HL-60/S4 treated with retinoic acid at 250 ng/mL for 4 days and 3 days (cell line): ENCODE measurements around the gene AFF1.
"Not testable (repeated sequence)": the region's sequence is repeated elsewhere in the genome, so short reads cannot be mapped to it uniquely, and the experiment has no call there.

ENCODE experiments used
- in situ Hi-C: fragments of 300-500 bp; cut with MboI; formaldehyde crosslinking; loops from 2 replicates; pipeline ENCODE4 v1.7.0; 2022; ENCODE audit warnings: low sequenced_read_pairs

Gene AFF1

DNA sequence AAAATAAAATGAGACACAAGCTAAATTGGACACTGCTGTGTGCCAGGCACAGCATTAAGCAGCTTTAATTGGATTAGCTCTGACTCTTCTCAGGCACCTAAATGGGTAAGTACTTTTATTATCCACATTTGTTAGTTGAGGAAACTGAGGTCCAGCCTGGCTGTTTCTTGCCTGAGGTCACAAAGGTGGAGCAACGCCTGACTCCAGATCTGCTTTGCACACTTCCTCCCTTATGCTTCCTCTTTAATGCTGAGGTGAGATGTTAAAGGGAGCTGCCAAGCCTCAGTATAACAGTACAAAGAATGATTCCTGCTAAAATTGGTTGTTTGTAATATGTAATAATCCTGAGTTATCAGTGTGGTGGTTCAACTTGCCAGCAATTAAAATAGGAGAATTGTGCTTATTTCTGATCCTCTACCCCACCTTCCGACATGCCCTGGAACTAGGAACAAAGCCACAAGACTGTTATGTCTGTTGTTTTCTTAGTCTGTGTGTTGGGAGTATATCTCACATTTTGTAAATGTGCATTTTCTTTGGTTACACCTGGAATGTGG, 74.4 kb downstream of the AFF1 start:
- in situ Hi-C loops = no loop called here

DNA sequence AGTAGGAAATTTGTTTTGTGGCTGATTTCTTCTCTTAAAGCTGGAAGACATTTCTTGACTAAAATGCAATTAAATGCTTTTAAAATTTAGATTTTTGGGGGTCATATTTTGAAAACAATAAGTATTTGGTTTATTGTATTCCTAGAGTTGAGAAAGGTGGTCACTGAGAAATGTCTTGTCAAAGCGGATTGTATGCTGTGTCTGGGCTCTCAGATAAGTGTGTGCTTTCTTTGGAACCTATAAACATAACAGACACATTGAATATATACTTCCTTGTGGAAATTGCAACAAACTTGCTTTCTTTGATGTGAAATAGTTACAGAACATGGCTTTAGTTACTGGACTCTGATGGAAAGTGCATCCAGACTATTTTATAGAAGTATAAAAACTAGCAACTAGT, 75.4 kb downstream of the AFF1 start:
- in situ Hi-C loops = no loop called here

DNA sequence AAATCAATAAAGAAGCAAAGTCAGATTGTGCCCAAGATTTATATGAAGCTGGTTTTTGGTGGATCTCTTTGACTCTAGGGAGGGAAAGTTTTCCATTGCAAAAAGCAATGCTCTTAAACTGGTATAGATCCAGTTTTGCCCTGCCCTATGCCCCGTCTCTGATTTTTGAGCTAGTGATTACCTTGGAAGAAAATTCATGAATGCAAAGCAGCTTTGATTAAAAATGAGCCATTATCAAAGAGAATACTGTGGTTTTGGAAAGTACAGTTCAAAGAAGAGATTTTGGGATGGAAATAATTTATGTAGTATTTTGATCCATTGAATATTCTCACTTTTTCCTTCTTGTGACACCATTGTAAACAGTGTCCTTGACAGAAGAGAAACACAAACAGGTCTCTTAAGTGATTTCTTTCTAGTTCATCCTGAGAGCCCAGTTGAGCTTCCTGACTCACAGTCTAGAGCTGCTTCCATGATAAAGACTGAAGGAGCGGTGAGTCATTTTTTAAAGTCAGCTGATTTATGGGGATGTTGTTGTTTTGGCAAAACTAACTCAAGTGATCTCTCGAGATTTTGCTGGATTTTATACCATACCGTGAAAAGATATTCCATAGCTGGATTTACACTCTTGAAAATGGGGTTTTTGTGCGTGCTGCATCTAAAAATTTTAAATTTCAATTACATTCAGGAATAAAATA, 76.7 kb downstream of the AFF1 start:
- in situ Hi-C loops = no loop called here

DNA sequence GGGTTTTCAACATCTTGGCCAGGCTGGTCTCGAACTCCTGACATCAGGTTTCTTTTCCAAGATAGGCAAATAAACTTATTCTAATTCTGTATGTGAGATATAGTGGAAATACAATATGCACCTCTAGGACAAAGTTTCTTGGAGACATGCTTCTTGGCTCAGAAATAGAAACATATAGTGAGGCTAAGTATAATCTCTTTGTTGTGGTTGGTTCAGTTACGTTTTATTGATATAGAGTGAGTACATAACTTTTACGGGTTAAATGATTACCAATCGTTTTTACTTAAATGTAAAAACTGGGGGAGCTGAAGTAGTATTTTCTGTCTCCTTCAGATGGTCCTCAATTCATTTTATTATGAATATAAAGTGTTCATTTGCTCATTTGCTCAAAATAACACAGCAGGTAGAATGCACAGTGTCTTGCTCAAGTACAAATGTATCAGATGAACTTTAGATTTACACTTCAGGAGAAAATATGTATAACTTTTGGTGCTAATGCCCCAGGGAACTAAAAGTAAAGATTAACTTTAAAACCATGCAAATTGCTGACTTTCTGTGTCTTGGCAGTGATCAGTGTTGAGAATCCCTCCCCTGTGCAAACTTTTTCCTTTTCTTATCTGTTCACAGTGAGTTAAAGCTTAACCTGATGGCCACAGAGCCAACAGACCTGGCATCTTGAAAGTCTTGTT, 77.6 kb downstream of the AFF1 start:
- in situ Hi-C loops = no loop called here

DNA sequence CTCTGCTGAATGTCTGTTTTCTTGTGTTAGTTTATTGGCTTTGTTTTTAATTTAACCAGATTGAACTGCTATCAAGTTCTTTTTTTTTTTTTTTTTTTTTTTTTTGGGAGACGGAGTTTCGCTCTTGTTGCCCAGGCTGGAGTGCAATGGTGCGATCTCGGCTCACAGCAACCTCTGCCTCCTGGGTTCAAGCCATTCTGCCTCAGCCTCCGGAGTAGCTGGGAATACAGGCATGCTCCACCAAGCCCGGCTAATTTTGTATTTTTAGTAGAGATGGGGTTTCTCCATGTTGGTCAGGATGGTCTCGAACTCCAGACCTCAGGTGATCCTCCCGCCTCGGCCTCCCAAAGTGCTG, 78.1 kb downstream of the AFF1 start:
- in situ Hi-C loops = not testable (repeated sequence)

DNA sequence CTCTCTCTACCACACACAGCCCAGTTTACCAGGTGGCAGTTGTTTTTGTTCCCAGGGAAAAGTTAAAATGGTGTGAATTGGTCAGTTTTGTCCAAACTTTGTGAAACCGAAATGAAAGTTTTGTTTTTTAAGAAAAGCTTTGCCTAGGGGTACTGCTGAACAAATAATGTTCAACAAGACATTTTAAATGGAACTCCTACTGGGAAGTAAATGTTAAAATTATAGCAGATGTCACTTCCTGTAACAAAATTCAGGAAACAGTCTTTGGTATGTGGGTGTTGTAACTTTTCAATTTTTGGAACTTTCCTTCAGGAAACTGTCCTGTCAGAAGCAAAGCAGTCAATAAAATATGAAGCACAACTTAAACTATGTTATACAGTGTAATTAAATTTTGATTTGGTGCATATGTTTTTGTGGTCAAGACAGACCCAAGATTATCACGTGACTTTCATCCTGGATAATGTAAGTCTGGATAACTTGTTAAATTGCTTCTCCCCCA, 79.5 kb downstream of the AFF1 start:
- in situ Hi-C loops = no loop called here

DNA sequence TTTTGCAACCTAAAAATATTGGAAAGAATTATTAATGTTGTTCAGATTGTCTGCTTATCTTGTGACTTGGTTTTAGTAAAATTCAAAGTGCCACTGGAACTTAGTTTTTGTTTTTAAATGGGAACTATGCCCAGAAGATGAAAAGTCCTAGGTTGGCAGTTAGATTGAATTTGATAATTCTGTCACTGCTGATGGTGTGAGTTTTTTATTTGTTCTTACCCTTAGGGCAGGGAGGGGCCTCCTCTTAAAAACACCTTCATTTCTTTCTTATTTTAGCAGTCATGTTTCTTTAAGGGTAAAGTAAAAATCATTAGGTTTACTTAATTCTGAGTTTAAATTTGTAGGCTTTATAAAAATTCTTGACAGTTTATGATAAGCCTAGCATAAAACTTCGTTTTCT, 80.6 kb downstream of the AFF1 start:
- in situ Hi-C loops = no loop called here

DNA sequence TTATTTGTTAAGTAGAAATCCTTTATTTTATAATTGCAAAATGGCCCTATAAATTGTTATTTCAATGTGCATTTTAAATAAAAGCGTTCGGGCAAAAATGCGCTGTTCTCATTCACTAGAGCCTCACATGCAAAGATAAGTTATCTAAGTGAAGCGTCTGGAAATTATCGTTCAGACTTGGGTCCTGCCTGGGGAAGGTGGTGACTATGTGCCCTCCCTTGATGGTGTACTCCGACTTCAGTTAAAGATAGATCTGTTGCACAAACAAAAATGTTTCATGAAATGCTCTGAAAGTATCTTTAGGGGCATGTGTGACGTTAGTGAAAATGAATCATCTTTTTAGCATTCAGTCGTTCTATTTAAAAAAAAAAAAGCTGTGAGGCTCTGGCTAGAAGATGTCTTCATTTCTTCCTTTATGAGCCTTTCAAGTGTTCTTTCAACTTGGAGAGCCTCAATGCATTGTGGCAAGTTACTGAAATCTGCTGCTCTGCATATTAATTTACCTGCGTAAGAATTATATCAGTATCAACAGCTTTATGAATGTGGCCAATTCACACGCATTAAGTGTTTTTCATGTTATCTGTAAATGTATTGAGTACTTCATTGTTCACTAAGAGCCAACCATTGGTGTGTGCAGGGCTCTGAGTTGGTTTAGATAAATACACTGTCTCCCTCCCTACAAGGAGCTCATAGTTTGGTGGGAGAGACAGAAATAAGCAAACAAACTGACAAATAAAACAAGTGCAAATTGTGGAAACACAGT, 83.0 kb downstream of the AFF1 start:
- in situ Hi-C loops = no loop called here

DNA sequence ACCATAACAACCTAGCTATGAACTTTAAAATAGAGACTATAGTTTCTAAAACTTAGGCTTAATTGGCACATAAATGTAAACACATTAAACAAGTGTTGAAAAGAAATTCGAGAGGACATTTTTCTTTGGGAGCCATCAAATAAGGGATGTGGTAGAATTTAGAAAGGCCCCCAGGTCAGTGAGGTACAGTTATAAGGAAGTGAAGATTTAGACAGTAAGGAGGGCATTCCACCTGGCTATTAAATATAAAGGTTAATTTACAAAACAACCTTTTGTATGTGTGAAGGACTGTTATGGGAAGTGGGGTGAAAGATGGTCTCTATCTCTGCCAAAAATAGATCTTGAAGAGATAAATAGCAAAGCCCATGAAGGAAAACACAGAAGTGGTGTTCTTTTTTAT, 83.9 kb downstream of the AFF1 start:
- in situ Hi-C loops = no loop called here

DNA sequence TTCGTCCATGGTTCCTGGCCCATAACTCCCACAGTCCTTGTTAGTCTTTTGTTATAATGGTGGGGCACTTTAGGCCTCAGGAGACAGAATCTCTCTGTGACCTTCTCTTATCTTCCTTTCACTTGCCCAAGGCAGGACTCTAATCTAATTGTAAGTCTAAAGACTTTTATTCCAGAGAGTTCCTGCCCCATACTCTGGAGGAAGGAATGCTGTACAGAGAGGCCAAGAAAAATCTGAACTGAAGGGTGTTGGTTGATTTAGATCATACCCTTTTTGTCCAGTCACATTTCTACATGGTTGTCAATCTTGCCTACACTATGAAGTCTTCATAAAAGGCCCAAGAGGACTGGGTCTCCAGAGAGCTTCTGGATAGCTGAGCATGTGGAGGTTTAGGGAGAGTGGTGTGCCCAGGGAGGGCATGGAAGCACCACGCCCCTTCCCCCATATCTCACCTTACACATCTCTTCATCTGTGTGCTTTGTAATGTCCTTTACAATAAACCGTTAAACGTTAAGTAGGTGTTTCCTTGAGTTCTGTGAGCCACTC, 84.5 kb downstream of the AFF1 start:
- in situ Hi-C loops = no loop called here

DNA sequence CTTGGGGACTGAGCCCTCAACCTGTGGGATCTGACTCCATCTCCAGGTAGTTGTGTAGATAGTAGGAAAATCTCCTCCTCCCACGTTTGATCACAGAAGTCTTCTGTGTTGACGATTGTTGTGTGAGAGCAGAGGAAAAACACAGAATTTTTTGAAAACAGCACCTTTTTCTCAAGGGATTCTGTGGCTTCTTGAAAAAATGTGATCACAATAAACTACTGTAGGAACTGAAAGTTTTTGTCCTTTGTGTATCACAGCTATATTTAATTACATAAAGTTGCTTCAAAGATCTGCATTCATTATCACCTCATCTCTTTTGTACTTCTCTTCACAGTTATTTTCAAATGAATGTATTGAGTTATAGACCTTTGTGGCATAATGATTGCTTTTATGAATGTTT, 85.1 kb downstream of the AFF1 start:
- in situ Hi-C loops = no loop called here

DNA sequence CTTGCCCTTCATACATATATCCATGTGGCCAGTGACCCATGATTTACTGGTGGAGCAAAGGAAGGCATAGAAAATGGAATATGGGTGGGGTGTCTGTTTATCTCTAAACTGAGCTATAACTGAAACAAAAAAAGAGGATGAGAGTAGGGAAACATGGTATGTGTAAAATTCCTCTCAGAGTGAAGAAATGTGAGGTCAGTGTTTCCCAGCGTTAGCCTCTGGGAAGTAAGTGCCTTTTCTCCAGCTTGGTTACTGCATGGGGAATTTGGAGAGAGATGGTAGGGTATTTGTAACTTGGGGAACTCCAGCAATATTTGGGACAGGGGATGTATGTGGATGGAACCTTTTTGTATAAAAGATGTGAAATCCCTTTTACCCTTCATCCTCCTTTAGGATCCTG, 89.4 kb downstream of the AFF1 start:
- in situ Hi-C loops = no loop called here

DNA sequence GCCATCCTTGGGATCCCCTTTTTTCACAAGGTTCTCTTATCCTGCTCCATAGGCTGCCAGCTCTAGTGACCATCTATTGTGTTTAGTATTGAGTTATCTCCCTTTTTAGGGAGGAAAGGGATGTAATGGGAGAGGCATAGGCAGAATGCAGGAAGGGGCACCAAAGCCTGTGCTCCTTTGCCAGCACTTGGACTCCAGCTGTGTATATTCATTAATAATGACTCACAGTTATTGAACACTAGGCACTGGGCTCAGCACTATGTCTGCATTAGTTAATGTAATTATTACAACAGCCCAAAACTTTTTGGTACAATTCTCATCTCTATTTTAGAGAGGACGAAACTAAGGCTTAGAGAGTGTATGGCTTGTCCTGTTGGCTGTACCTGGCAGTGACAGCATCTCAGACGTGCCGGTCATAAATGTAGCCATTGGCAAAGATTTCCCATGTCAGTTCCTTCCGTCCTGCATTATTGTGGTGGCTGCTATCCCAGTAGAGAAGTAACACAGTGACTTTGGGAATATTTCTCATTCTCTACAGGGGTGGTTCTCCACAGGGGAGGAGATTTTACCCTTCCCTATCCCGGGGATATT, 90.3 kb downstream of the AFF1 start:
- in situ Hi-C loops = no loop called here

DNA sequence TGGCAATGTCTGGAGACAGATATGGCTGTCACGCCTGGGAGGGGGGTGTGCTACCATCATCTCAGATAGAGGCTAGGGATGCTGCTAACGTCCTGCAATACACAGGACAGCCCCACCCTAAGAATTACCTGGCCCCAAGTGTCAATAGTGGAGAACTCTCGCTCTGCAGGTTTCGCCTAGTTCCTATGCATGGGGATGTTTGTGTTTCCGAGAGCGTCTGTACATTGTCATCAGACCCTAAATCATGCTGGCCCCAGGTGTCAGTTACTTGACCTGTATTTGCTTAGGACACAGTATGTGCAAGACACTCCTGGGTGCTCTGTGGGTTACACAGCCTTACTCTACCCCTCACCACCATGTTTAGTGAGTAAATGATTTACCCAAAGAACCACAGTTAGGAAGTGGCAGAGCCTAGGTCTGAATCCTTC, 90.8 kb downstream of the AFF1 start:
- in situ Hi-C loops = no loop called here

DNA sequence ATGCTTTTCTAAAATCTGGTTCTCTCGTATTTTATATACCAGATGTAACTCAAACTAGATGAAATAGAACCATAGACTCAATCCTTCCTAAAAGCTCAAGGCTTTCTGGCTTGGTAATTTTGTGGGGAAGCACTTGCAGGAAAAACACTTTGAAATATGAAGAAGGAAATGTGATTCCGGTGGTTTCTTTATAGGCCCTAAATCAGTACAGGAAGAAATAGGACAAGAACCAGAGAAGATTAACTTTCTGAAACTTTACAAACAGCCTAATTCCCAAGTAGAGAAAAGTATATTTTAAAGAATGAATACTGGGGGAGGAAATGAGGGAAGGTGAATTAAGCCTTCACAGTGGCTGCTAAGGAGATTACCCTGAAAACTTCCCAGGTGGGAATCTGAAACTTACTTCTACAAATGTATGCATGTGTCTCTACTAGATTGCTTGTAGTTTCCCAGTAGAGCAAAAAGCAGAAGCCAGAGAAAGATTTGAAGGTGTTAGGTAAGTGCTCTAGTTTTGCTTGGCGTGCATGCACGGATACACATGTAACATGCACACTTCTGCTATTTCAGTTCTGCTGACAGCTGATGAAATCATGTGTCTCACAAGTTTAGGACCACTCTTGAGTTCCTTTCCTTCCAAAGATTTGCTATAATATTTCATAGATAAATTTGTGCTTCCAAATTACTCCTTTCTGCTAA, 92.1 kb downstream of the AFF1 start:
- in situ Hi-C loops = no loop called here

DNA sequence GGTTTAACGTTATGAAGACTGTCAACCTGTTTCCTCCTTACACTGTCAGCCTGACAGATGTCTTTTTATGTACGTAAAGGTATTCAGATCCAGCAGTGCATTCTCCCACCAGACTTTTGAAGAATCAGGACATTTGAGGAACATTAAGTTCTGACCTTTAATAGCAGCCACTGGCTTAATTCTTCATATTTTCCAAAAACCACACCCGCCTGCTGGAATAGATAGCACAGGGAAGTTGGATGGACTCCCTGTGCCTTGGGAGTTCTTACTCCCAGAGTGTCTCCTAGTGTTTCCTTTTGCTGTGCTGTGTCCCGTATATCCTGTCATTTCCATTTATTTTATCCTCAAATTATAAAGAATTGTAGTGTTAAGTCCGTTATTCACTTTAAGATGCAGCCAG, 94.5 kb downstream of the AFF1 start:
- in situ Hi-C loops = no loop called here

DNA sequence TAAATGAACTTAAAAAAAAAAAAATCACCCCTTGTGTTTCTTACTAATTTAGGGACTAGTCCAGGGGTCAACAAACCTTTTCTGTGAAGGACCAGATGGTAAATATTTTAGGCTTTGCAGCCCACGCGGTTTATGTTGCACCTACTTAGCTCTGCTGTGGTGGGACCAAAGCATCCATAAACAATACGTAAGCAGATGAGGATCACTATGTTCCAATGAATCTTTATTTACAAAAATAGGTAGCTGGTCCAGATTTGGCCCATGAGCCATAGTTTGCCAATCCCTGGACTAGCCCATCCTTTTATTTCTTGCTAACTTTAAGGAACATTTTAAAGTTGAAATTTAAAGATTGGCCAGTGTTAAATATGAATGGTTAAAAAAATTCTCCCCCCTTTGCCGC, 95.3 kb downstream of the AFF1 start:
- in situ Hi-C loops = no loop called here

DNA sequence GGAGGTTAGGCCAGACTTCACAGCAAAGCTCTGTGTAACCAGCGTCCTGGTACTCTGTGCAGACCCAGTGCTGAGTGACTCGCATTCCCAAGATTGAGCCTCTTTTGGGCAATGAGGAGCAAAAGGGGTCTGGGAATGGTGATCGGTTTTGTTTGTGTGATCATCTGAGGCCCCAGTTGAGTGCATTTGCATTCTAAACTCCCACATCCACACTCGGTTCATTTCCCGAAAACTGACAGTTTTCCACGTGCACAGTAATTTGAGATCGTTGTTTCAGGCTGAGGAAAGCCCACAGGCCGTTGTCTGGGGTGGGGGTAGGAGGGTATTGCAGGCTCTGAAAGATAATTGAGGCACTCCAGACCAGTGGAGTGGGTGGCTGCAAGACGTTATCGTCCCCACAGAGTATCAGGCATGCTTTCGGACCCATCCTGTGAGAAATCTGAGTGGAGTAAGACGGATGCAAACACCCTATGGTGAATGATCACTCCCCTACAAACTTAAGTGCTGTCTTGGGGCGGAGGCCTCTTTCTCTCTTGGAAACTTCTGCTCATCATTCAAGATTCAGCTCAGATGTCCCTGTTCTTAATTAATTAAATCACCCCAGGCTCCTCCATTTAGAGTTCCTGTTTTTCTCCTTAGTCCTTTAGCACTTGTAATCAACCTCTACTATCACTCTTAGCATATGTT, 96.1 kb downstream of the AFF1 start:
- in situ Hi-C loops = no loop called here

DNA sequence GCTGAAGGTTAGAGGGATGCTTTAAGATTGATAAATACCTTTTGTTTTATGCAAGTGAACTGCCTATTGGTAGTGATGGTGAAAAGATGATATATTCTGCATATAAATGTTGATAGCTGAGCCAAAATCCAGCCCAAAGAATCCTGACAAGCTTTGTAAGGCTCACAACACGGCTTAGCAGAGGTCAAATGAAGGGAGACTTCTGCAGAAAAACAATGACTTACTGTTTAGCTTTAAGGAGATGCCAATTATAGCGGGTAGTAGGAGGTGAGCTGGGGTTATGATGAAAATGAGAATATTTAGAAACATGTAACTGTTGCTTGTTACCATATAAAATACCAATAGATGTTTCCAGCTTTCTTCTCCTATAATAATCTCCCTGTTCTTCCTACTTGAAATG, 97.1 kb downstream of the AFF1 start:
- in situ Hi-C loops = no loop called here
